GM19035 (cell line): Measurements from ENCODE around the gene HNMT.

ENCODE experiments used
- ATAC-seq: cut with Tn5 transposase; IDR thresholded peaks from one replicate; pipeline ENCODE4 v1.9.1; 2021; ENCODE audit not compliant: unreplicated experiment

The HNMT gene

GRCh38 chr2:138009622-138010021 is 45.3 kb downstream of the HNMT start:
- ATAC-seq = no peak

DNA sequence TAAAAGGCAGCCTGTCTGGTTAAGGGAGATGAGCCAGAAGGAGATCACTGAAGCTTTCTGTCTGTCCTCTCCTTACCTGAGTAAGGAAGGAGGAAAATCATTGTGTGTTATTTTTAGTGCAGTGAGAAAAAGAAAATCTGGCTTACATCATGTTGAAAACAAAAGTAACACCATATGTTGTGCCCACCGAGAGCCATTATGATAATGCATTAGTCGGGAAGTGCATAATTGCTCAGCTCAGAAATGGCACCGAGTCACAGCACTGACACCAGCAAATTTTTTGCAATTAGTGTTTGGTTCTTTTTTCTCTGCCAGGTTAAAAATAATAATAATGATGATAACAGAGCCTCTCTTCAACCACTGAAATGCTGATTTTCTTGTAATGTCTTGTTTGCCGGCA is 46.6 kb downstream of the HNMT start:
- ATAC-seq = no peak

GRCh38 chr2:138012082-138012481 is 47.8 kb downstream of the HNMT start:
- ATAC-seq = no peak

DNA sequence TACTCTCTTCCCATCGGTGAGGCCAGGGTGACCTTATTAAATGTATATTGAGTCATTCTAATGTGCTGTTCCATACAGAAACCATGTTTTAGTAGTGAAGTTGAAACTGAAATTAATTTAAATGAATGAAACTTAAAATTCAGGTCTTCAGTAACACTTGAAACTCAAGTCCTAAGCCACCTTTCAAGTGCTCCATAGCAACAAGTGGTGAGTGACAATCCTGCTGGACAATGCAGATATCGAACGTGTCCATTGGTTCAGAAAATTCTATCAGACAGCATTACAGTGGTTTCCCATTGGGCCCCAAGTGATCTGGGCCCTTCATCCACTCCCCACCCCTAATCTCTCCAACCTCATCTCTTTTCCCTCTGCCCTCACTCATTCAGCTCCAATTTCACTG is 48.7 kb downstream of the HNMT start:
- ATAC-seq = no peak

GRCh38 chr2:138013639-138014038 is 49.4 kb downstream of the HNMT start:
- no peak for ATAC-seq

GRCh38 chr2:138015494-138015893 is 51.2 kb downstream of the HNMT start:
- no peak for ATAC-seq

DNA sequence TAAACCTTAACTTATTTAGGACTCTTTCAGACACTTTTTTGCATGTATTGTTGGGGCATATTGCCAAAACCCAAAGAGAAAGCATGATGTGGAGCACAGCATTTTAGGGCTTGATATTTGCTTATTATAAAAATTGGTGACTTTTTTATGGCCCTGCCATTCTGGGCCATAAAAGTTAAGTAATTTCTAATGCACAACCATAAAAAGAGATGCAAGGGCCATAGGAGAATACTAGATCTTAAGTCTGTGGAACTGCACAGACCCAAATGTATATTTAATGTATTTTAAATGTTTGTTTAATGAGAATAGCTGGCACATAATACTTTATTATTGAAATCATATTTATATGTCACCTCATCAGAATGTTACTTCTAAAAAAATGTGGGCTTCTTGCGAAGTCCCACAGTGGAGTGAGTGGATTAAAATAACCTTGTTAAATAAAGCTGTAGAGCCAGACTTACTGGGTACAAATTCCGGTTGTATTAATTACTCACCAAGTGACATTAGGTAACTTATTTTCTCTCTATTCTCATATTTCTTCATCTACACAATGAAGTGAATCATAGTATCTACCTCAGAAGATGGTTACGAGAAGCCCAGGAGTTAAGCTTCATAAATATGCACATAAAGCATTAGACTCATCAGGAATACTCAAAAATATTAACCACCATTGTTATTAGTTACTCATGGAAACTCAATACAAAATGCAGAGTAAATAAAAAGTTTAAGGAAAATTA is 52.2 kb downstream of the HNMT start:
- no peak for ATAC-seq

DNA sequence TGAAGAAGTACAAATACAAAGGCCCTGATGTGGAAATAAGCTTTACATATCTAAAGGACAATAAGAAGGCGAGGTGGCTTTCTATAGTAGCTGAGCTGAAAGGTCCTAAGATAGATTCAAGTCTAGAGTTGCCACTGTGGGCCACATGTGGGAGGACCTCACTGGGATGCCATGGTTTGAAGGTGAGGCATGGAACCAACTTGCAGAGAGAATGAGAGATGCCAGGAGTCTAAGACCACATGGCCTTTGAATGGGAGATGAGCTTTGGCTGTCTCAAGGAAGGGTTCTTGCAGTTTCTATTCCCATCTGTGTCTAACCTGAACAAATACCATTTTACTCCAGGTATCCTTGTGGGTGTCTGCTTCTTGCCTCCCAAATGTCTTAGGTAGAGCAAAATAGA is 53.6 kb downstream of the HNMT start:
- ATAC-seq = no peak

GRCh38 chr2:138018866-138019688 is 54.8 kb downstream of the HNMT start:
- ATAC-seq = no peak

DNA sequence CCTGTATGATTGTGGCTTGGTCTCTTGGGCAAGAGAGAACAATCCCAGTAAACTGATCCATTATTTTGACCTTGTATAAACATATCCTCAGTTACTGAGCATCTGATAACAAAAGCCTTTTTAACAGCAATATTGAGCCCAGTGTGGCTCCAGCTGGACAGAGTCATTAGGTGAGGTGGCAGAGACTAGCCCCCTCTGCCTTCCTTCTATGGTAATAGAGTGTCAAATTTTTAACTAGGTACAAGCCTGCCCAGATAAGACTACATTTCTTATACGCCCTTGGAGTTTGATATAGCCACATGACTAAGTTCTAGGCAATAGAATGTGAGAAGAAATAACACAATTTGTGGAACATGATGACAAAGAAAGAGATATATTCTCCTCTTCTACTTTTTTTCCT is 56.2 kb downstream of the HNMT start:
- ATAC-seq = no peak

DNA sequence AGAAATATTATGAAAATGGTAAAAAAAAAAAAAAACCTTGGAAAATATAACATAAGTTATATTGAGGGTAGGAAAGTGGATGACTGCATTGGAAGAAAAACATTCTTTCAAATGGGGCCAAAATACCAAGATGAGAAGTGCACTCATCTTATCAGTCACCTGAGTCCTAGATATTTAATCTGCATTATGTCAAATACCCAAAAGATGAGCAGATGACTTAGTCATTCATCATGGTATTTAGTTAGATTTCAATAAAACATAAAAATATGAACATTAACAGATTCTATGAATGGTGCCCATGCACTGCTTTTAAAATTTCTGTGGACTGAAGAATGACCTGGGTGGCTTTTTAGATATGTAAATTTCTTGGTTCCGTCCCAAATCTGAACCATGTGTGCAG is 56.9 kb downstream of the HNMT start:
- no peak for ATAC-seq

DNA sequence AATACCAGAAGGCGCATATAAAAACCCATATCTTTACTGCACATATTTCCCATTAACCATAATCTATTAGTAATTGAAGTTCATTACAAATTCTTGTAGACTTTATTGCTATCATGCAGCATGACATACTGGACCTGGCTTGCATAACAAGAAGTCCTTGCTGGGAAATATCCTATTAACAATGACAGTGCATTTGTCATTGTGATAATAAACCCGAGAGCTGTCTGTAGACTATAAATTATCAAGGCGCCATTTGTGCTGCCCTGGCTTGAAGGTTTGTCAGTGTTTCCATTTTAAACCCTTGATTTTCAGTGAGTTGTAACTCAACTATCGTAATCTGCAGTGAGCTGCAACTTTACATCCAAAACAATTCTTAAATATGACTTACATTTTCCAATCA is 59.0 kb downstream of the HNMT start:
- no peak for ATAC-seq

DNA sequence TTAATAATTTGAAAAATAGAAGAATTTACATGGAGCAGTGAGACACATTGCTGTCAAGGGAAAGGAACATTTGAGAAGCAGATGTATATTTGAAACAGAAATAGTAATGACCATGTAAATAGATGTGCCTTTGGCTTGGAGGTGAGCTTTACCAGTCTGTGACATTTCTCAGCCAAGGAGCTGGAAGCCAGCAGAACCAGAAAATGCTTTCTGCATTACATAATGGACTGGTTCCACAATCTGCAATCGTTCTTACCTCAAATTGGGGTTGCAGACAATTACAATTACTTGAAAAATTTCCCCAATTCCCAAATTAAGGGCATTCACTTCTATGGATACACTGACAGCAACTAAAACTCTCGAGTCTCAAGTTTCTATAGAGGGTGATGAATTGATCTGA is 59.7 kb downstream of the HNMT start:
- no peak for ATAC-seq

DNA sequence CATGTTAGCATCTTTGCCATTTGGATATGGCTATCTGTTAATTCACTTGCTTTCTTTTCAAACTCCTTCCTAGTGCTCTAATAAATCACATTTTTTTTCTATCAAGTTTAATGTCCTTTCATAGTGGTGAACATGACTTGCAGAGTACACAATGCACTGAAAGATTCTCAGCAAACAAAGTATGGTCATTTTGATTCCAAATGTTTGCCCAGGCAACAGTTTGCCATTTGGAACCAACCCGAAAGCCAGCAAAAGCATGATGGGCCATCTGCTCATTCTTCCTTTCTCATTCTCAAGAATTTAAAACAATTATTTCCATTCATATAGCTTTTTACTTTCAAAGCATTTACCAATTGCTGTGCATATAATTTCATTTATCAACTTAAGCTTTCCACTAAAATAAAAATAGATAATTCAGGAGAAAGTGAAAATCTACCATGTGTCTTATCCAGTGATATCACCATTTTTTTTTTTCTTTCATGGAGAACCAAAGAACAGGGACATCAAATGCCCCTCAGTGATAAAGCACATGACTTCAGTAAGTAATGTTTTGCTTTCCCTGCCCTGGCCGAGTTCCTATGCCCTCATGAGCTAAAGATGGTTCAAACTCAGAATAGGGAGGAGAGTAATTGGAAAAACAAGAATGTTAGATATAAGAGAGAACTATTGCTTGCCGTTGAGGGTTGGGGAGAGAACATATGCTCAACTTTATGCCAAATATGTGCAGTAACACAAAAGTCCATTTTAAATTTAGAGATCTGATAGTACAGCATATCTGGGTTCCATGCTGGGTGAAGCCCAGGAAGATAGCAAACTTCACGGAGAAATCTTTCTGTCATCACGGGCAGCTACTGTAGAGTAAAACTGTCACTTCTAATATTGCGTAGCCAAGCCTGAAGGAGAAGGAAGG is 62.1 kb downstream of the HNMT start:
- no peak for ATAC-seq

DNA sequence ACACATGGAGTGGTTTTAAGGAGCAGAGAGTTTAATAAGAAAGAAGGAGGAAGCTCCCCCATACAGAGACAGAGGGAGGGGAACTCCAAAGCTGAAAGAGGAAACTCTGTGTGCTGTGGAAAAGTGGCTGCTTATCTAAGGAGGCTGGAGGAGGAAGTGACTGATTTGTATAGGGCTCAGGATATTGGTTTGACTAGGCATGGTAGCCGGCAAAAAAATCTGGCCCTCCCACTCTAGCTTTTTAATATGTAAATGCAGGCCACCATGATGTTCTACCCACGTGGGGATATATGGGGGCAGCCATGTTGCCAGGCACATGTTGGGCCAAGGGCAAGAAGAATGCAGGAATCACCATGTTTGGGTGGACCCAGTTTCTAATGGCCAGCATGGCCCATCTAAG is 64.3 kb downstream of the HNMT start:
- ATAC-seq = no peak

DNA sequence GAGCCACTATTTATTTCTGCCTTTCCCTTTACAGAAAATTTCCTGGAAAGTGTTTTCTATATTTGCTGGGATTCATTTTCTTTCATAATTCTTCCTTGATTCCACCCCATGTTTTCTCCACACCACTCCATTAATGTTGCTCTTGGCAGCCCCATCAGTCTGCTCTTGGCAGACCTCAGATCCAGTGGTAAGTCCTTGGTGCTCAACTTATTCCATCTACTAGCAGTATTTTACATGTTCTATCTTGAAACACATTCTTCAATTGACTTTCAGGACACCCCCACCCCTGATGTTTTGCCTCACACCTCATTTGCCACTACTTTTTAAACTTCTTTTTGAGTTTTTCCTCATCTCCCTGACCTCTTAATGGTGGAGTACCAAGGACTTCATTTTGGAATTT is 65.0 kb downstream of the HNMT start:
- no peak for ATAC-seq

GRCh38 chr2:138030459-138030858 is 66.2 kb downstream of the HNMT start:
- no peak for ATAC-seq

GRCh38 chr2:138032334-138032733 is 68.1 kb downstream of the HNMT start:
- ATAC-seq = no peak

GRCh38 chr2:138034536-138034935 is 70.3 kb downstream of the HNMT start:
- ATAC-seq = no peak

- no peak for ATAC-seq
These were observed 71.4 kb downstream of the HNMT start for GRCh38 chr2:138035608-138036217.

- ATAC-seq = no peak
These were observed 72.2 kb downstream of the HNMT start for GRCh38 chr2:138036522-138036921.
